CD4-positive, alpha-beta T cell treated with Interleukin-15 for 1 hour (primary cell): ENCODE results near the gene CDH18.

Source experiments
- DNase-seq: peaks from one replicate; pipeline ENCODE4 v3.0.0-alpha.2; 2020

Gene CDH18

DNA sequence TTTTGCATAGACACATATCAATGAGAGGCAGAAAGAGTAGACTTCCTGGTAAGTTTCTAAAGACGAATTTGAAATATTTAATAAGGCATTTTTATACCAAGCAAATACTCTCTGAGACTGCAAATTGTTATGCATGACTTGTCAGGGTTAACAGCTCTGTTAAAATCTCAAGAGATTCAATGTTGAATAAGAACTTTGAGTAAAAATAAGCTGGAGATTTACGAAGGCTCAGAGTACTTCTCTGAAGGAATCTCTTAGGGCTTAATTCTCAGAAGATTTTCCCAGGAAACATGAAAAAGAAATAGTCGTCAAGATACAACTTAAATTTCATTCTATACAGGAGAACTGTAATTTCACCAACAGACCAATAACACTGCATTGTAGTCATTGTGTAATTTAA lies 259.4 kb downstream of the CDH18 start:
- DNase-seq = no peak

DNA sequence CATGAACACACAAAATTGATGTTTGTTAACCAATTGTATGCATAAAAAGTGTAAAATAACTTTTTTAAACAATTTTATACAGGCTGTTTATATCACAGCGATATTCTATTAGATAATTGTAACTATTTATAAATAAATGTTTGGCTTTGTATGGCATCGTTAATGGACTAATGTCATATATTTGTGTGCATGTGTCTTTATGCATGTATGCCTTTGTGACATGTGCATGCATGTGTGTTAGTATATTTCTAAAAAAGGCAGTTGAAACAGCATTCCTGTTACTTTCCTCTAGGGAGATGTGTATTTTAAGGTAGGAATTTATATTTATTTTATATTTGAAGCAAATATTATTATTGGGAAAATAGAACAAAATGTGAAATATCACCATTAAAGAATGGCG lies 268.9 kb downstream of the CDH18 start:
- no peak for DNase-seq

DNA sequence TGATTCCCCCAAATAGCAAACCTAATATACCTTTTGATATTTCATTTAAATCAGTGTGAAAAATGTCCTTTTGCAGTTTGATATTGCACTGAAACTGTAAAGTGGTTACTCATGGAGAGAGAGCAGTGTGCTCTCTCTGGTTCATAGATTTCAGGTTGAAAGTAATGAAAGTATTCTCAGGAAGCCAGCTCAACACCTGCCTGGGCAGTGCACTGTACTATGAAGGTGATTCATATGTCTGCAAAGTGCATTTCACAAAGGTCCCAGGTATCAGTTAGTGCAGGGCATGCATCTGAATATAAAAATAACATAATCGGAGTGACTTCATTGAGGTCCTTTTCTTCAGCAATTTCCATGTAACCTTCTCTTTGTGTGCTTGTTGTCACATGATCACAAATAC lies 274.3 kb downstream of the CDH18 start:
- no peak for DNase-seq

DNA sequence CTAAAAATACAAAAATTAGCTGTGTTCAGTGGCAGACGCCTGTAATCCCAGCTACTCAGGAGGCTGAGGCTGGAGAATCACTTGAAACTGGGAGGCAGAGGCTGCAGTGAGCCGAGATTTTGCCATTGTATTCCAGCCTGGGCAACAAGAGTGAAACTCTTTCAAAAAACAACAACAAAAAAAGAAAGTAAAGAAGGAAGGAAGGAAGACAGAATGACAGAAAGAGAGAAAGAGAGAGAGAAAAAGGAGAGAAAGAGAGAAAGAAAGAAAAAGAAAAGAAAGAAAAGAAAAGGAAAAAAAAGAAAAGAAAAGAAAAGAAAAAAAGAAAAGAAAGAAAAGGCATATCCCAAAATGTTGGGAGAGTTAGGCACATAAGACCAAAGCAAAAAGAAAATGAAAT lies 278.6 kb downstream of the CDH18 start:
- DNase-seq = no peak

DNA sequence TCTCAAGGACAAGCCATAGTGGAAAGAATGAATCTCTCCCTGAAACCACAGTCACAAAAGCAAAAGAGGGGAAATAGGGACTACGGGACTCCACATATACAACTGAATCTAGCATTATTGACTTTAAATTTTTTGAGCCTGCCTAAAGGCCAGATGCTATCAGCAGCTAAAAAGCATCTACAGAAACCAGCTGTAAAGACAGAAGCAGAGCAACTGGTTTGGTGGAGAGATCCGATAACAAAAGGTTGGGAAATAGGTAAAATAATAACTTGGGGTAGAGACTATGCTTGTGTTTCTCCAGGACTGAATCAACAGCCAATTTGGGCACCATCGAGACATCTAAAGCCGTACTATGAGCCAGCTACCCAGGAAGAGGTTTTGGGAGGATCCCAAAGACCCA lies 281.2 kb downstream of the CDH18 start:
- no peak for DNase-seq

DNA sequence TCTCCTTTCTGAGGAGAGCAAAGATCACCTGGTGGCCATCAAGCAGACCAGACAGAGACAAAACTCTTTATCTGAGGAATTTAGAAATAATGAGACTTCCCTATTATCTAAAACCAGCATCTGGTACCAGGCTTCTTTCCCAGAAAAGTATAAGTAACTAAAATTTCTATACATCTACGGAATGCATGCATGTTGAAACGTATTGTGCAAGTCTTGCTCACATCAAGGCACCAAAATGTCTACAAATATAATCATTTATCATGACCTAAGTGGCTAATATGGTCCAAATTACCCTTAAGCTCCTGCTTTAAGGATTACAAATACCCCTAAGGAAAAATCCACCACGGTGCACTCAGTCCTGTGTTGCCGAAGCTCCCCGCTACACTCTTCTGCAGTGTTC lies 286.3 kb downstream of the CDH18 start:
- DNase-seq = no peak

DNA sequence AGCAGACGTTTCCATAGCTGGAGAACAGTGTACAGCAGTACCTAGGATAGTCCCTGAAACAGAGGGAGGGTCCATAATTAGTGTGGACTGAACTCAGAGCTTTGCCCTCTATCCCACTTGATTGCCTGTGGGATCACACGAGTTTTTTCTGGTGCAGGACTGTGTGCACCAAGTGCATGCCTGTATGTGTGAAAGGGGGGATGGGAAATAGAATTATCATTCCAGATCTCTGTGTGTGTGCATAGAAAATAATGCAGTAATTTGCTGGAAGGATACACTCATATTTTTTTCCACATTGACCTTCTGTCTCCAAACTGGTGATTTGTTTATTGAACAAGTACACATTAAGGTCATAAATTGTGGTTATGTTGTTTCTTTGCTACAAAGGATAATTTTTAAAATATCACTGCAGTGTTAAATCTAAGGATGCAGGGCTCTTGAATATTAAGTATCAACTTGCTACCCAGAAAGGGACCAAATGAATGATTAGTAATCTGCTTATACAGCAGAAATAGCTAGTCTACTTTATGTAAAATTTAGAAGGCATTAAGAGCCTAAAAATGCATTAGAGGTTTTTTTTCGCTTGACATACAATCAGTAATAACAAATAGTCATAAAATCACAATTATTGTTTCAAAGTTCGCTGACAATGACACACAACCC lies 292.9 kb downstream of the CDH18 start:
- DNase-seq = no peak

DNA sequence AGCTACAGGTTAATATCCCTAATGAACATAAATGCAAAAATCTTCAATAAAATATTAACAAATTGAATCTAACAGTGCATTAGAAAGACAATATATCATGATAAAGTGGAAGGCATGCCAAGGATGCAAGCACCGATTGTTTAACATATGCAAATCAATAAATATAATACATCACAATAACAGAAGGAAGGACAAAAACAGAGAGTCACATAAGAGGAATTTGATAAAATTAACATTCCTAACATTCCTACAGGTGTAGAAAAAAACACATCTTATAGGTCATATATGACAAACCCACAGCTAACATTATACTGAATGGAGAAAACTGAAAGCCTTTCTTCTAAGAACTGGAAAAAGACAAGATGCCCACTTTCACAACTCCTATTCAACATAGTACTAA lies 297.0 kb downstream of the CDH18 start:
- no peak for DNase-seq

DNA sequence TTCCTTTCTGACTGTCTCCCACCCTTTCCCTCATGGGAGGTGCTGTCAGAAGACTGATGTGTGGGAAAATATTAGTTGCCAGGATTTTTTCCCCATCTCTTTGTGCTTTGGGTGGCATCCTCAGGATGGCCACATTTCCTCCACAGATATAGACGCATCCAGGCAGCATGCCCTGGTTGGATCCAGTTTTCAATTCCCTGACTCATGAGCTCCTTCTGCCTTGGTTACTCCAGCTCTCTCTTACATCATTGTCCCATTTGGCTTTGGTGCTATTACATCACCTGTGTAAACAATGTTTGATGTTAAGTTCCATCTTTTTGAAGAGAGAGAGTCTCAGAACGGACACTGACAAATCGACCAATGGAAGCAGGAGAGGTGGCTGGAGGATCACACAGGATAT lies 302.5 kb downstream of the CDH18 start:
- no peak for DNase-seq

DNA sequence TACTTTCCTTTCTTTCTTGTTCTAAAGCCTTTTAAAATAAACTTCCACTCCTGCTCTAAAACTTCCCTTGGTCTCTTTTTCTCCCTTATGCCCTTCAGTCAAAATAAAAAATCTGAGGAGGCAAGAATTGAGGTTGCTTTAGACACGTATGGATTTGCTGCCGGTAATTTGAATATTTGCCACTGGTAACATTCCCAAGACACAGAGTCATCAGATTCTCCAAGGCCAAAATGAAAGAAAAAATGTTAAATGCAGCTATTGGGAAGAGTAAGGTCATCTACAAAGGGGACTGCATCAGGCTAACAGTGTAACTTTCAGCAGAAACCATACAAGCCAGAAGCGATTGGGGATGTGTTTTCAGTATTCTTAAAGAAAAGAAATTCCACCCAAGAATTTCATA lies 311.1 kb downstream of the CDH18 start:
- DNase-seq = no peak

DNA sequence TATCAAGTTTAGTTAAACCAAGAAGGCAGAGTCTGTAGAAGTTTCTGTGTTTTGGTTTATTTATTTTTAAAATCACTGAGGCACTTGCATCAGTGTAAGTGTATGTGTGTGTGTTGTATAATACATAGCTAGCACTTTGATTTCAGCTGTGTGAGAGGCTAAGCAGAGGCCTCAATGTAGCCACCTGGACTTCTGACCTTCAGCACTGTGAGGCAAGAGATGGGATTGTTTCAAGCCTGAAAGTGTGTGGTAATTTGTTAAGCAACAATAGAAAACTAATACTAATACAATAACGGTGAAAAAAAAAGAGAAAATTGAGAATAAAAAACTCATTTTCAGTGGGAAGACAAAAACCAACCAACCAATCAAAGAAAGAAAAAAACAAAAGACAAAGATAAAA lies 327.3 kb downstream of the CDH18 start:
- DNase-seq = no peak

DNA sequence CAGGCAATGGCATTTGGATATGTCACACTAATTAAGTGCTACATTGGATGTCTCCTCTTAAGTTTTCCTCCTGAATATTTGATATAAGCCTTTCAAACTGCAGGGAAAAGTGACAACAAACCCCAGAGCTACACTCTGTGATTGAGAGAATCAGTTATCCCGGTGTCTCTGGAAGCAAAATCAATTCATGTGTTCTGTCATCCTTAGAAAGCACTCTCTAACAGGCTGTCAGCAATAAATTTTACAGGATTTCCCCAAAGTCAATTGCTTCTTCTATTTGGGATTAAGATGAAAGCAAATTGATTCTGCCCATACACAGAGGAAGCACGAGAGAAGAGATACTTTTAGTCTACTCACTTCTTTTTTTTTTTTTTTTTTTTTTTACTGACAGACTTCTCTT lies 332.4 kb downstream of the CDH18 start:
- DNase-seq = no peak

DNA sequence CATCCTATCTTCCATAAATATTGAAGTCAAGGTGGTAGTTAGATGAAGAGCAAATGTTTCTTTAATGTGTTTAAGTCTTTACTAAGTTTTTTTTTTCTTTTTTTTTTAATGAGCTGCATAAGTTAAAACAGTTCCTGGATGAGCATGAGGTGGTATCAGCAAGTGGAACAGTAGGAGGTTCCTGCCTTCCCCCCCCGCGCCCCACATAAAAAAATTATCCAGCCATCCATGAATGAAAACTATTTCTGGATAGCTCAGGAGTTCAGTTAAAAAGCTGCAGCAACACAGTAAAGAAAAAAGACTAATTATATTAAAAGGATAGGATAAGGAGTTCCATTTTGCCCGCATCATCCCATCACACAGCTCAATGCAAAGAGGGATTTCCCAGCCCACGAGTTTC lies 349.5 kb downstream of the CDH18 start:
- DNase-seq = no peak

DNA sequence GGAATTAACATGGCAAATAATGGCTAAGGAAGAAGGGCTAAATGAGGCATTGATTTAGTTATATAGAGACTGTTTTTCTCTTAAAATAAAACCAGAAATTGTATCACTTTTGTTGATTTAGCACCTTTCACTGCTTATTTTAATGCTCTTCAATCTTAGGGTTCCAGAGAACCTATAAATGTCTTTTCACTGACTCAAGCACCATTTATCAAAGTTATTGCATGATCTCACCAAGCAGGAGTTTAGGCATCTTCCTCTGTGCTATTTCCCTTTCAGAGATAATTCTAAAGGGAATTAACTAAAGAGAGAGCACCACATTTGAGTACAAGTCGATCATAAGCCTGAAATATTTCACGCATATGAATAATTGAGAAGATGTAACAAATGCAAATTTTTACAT lies 357.1 kb downstream of the CDH18 start:
- no peak for DNase-seq

DNA sequence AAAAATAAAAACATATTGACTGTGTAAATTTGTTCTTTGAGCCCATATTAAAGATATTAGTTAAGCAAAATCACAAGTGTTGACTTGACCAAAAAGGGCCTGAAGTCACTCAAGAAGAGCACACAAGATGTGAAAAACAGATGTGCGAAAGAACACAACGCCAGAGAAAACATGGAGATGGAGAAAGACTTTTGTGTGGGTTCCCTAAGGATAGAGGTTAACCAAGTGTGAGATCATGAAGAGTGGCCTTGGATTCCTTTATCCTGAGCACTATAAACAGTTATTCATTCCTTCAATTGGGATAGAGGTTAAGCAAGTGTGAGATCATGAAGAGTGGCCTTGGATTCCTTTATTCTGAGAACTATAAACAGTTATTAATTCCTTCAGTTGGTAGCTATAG lies 361.8 kb downstream of the CDH18 start:
- DNase-seq = no peak

DNA sequence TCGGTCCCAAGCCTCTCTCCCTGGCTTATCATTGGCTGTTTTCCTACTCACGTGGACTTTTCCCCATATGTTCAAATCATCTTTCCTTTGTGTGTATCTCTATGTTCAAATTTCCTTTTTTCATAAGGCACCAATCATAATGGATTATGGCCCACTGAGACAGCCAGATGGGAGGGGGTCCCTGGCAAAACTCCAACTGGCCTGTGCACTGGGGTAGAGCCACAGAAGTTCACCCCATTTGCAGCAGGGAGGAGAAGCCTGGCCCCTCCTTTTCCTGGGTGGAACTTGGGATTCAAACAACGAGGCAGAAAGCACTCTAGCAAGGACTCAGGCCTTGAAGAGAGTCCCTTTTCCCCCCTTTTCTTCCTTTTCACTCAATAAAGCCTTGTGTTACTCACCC lies 362.4 kb downstream of the CDH18 start:
- DNase-seq = no peak

DNA sequence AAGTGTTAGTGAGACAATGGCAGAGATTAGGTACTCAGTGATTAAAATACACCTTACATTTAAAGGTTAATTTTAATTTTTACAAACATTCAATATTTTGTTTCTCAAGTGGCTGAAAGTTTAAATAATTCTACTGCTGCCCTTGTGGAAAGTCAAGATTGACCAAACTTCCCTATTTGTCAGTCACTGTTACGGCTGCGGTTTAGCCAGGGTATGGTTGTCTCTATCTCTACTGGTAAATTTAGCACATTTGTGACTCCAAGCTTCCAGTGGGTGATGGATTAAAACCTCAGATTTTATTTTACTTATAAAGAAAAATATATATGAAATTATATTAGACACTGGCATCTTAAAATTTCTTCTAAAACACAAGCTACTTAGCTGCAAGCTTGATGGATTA lies 368.4 kb downstream of the CDH18 start:
- DNase-seq = no peak

DNA sequence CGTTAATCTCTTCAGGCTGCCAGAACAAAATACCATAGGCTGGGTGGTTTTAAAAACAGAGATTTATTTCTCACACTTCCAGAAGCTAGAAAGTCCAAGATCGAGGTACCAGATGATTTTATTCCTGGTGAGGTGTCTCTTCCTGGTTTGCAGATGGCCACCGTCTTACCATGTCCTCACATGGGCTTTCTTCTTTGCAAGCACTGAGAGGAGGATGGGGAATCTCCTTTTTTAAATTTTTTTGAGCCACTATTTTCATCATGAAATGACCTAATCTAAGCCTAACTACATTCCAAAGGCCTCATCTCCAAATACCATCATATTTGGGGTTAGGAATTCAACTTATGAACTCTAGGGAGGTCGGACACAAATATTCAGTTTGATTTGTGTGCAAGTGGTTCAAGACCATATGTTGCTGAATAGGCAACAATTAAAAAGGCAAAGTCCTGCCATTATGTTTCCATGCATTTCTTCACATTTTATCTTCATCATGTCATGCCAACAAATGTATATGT lies 371.2 kb downstream of the CDH18 start:
- DNase-seq = no peak

DNA sequence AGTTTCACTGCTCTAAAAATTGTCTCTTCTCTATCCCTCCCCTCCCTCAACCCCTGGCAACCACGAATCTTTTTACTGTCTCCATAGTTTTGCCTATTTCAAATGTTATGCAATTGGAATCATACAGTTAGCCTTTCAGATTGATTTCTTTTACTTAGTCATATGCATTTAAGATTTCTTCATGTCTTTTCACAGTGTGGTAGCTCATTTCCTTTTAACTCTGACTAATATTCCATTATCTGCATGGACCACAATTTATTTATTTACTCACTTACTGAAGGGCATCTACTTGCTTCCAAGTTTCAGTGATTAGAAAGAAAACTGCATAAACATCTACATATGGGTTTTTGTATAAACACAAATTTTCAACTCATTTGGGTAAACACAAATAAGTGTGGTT lies 372.3 kb downstream of the CDH18 start:
- DNase-seq = no peak

DNA sequence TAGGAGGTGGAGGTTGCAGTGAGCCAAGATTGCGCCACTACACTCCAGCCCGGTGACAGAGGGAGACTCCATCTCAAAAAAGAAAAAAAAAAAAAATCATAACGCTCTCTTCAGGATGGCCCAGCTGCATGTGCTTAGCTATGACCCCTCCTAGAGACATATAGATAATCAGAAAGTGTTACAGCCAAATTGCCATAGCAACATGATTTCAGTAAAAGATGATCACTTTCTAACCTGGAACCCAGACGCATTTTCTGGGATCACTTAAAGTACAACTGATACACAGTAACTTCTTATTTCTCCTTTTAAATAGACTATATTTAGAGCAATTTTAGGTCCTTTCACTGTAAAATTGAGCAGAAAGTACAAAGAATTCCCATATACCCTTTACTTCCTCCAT lies 372.9 kb downstream of the CDH18 start:
- no peak for DNase-seq

DNA sequence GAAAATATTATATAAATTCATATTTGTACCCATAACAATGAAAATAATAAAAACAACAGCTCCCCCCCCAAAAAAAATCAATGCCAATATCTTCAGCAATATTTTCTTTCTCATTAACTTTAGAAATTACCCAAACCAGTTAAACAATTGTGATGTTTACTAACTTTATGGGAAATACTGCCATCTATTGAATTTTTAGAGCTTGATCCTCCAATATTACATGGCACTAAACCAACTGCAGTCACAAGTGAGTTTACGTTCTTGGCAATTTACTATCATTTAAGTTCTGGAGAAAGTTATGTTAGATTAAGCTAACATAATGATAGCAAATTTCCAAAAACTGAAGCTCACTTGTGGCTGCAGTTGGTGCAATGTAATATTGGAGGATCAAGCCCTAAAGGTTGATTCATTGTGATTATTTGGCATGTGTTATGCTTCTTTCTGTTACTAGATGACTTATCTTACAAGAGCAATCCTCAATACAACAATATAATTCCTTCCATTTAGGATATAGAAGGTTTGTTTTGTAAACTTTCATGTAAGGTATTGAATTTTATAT lies 379.5 kb downstream of the CDH18 start:
- DNase-seq = no peak

DNA sequence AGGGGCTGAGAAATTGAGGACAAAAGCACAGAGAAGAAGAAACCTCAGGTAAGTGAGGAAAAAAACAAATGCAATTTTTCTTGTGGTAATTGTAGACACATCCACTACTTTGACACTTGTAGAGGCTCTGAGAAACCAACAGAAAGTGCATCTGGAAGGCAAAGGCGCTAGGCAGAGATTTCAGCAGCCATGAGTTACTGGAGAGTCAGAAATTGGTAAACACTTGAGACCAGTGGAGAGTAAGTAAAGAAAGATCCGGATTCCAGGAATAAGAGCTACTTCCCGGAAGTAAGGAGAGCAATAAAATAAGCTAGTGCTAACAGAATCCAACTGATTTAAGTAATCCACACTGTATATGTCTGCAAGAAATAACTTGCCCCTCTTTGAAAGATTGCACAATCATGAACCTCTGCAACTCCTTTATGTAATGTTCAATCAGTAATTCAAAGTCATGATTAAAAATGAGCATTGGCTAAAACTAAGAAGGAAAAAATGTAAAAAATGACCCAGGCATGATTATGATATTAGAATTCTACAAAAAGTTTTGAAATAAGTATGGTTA lies 382.1 kb downstream of the CDH18 start:
- DNase-seq = no peak

DNA sequence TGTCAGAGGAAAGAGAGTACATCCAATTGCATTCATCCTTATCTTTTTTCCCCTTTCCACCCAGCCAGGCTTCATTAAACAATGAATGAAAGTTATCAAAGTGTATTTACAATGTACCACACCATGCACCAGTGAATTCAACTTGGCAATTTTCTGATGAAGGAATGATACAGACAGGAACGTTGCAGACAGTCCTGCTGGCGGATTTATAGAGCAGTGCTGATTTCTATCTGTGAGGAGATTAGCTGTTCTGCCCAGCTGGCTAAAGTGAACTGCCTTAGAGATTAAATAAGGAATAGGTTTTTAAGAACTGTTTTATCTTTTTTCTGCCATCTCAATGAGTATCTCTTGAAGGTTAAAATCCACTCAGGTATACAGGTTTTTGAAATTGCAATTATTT lies 403.9 kb downstream of the CDH18 start:
- no peak for DNase-seq

DNA sequence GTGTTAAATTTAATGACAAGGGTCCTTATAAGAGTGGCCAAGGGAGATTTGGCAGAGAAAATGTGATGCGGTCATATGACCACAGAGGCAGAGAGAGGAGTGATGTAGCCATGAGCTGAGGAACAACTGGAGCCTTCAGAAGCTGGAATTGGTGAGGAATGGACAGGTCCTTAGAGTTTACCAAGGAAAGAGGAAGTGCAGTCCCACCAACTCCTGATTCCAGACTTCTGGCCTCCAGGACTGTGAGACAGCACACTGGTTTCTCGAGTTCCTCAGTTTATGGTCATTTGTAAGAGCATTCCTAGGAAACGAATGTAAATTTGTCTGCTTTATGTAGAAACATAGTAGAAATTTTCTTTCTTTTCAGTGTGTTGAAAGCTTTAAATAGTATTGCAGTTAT lies 410.1 kb downstream of the CDH18 start:
- no peak for DNase-seq

DNA sequence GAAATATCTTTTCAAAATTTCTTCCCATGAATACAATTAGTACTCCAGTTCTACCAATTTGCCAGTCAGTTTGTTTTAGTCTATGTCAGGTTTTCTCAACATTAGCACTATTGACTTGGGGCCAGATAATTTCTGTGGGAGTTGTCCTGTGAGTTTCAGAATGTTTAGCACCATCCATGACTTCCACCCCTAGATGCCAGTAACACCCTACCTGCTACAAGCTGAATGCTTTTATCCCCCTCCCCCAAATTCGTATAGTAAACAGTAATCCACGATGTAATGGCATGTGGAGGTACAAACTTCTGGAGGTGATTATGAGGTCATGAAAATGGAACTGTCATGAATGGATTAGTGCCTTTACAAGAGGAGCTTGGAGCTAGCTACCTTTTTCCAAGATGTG lies 420.0 kb downstream of the CDH18 start:
- no peak for DNase-seq
